Measurements from ENCODE around the gene FAM131A.
A peak's percentile ranks its signal among the peaks of the same experiment; 100 is the strongest.

The FAM131A gene

GRCh38 chr3:184372911-184373310 is 35.5 kb downstream of the FAM131A start:
- TF ChIP-seq ZNF274 (IDR thresholded peaks at IDR 0.05; ENCODE audit: low read depth, low read length) = no peak
- no peak for TF ChIP-seq YY1 (IDR thresholded peaks at IDR 0.05; ENCODE audit: insufficient read depth, insufficient read length)
- TF ChIP-seq SUZ12 (IDR thresholded peaks at IDR 0.05; ENCODE audit: extremely low read depth, insufficient read depth, insufficient read length) = no peak
- Histone ChIP-seq H3K36me3 (ENCODE audit: insufficient read depth, insufficient read length, low read length) (peaks cover 27% of the 10 kb centered on the region), H3K27me3 (ENCODE audit: insufficient read depth, insufficient read length) (no peaks in the 10 kb centered on the region), H3K9me3 (ENCODE audit: insufficient read depth, low read length) (no peaks in the 10 kb centered on the region), H3K4me3 (ENCODE audit: insufficient read length, low read depth) (no peak overlapping the region), H3K9ac (ENCODE audit: insufficient read length, low read depth) (no peak overlapping the region), H3K4me1 (ENCODE audit: insufficient read depth, insufficient read length) (peaks cover 14% of the 10 kb centered on the region)
- no peak for DNase-seq (ENCODE audit: low read depth, low spot score)

- Histone ChIP-seq H3K9ac (ENCODE audit: insufficient read length, low read depth) (no peak overlapping the region), H3K36me3 (ENCODE audit: insufficient read depth, insufficient read length, low read length) (peaks cover 22% of the 10 kb centered on the region), H3K27me3 (ENCODE audit: insufficient read depth, insufficient read length) (peaks cover 3% of the 10 kb centered on the region), H3K4me3 (ENCODE audit: insufficient read length, low read depth) (no peak overlapping the region), H3K4me1 (ENCODE audit: insufficient read depth, insufficient read length) (peaks cover 18% of the 10 kb centered on the region), H3K9me3 (ENCODE audit: insufficient read depth, low read length) (no peaks in the 10 kb centered on the region)
- no peak for DNase-seq (ENCODE audit: low read depth, low spot score)
- TF ChIP-seq SUZ12 (IDR thresholded peaks at IDR 0.05; ENCODE audit: extremely low read depth, insufficient read depth, insufficient read length) = no peak
- TF ChIP-seq ZNF274 (IDR thresholded peaks at IDR 0.05; ENCODE audit: low read depth, low read length) = no peak
- no peak for TF ChIP-seq YY1 (IDR thresholded peaks at IDR 0.05; ENCODE audit: insufficient read depth, insufficient read length)
These were observed 36.0 kb downstream of the FAM131A start for GRCh38 chr3:184373422-184373821.

- H3K4me3 ChIP-seq (ENCODE audit: insufficient read length, low read depth) = no peak overlapping the region
- no peak for DNase-seq (ENCODE audit: low read depth, low spot score)
- TF ChIP-seq ZNF274 (IDR thresholded peaks at IDR 0.05; ENCODE audit: low read depth, low read length) (no peak), YY1 (IDR thresholded peaks at IDR 0.05; ENCODE audit: insufficient read depth, insufficient read length) (no peak), SUZ12 (IDR thresholded peaks at IDR 0.05; ENCODE audit: extremely low read depth, insufficient read depth, insufficient read length) (no peak)
- H3K9ac ChIP-seq (ENCODE audit: insufficient read length, low read depth) = no peak overlapping the region
- peaks cover 27% of the 10 kb centered on the region for H3K4me1 ChIP-seq (ENCODE audit: insufficient read depth, insufficient read length)
- no peaks in the 10 kb centered on the region for H3K9me3 ChIP-seq (ENCODE audit: insufficient read depth, low read length)
- peaks cover 19% of the 10 kb centered on the region for H3K27me3 ChIP-seq (ENCODE audit: insufficient read depth, insufficient read length)
- peaks cover 5% of the 10 kb centered on the region for H3K36me3 ChIP-seq (ENCODE audit: insufficient read depth, insufficient read length, low read length)
These were observed 38.5 kb downstream of the FAM131A start for GRCh38 chr3:184375747-184376461.

- peaks cover 4% of the 10 kb centered on the region for H3K36me3 ChIP-seq (ENCODE audit: insufficient read depth, insufficient read length, low read length)
- peak overlapping the region; percentile 66 for H3K9ac ChIP-seq (ENCODE audit: insufficient read length, low read depth)
- DNase-seq (ENCODE audit: low read depth, low spot score) = no peak
- H3K27me3 ChIP-seq (ENCODE audit: insufficient read depth, insufficient read length) = peaks cover 33% of the 10 kb centered on the region
- no peak for TF ChIP-seq ZNF274 (IDR thresholded peaks at IDR 0.05; ENCODE audit: low read depth, low read length)
- no peaks in the 10 kb centered on the region for H3K9me3 ChIP-seq (ENCODE audit: insufficient read depth, low read length)
- peaks cover 31% of the 10 kb centered on the region for H3K4me1 ChIP-seq (ENCODE audit: insufficient read depth, insufficient read length)
- H3K4me3 ChIP-seq (ENCODE audit: insufficient read length, low read depth) = peak overlapping the region; percentile 37
These were observed 40.0 kb downstream of the FAM131A start for GRCh38 chr3:184377374-184377773.

- Histone ChIP-seq H3K9ac (ENCODE audit: insufficient read length, low read depth) (peak within 1 kb of the TSS; percentile 66), H3K4me3 (ENCODE audit: insufficient read length, low read depth) (peak within 1 kb of the TSS; percentile 40), H3K36me3 (ENCODE audit: insufficient read depth, insufficient read length, low read length) (no peaks in the 10 kb centered on the region), H3K4me1 (ENCODE audit: insufficient read depth, insufficient read length) (peaks cover 29% of the 10 kb centered on the region), H3K27me3 (ENCODE audit: insufficient read depth, insufficient read length) (peaks cover 38% of the 10 kb centered on the region), H3K9me3 (ENCODE audit: insufficient read depth, low read length) (no peaks in the 10 kb centered on the region)
- TF ChIP-seq ZNF274 (IDR thresholded peaks at IDR 0.05; ENCODE audit: low read depth, low read length) (no peak), SUZ12 (IDR thresholded peaks at IDR 0.05; ENCODE audit: extremely low read depth, insufficient read depth, insufficient read length) (no peak), YY1 (IDR thresholded peaks at IDR 0.05; ENCODE audit: insufficient read depth, insufficient read length) (no peak)
- DNase-seq (ENCODE audit: low read depth, low spot score) = no peak
These were observed 40.6 kb downstream of the FAM131A start, which contains the start of gene THPO for GRCh38 chr3:184377882-184378445. Gene THPO, minus strand, starts transcription at chr3:184378207. Its CDS starts 1,948 bp downstream, at chr3:184376259.

- DNase-seq (ENCODE audit: low read depth, low spot score) = no peak
- peak overlapping the region; percentile 65 for H3K9ac ChIP-seq (ENCODE audit: insufficient read length, low read depth)
- peak overlapping the region; percentile 40 for H3K4me3 ChIP-seq (ENCODE audit: insufficient read length, low read depth)
- no peaks in the 10 kb centered on the region for H3K36me3 ChIP-seq (ENCODE audit: insufficient read depth, insufficient read length, low read length)
- no peaks in the 10 kb centered on the region for H3K9me3 ChIP-seq (ENCODE audit: insufficient read depth, low read length)
- TF ChIP-seq ZNF274 (IDR thresholded peaks at IDR 0.05; ENCODE audit: low read depth, low read length) (no peak), YY1 (IDR thresholded peaks at IDR 0.05; ENCODE audit: insufficient read depth, insufficient read length) (no peak)
- H3K4me1 ChIP-seq (ENCODE audit: insufficient read depth, insufficient read length) = peaks cover 29% of the 10 kb centered on the region
- H3K27me3 ChIP-seq (ENCODE audit: insufficient read depth, insufficient read length) = peaks cover 41% of the 10 kb centered on the region
These were observed 41.4 kb downstream of the FAM131A start for GRCh38 chr3:184378651-184379357.

Data from NT2/D1 (cell line).